Epithelial cell of esophagus (primary cell): ENCODE measurements around the gene POU2F1.
A peak's percentile ranks its signal among the peaks of the same experiment; 100 is the strongest.
"Not testable (repeated sequence)": the region's sequence is repeated elsewhere in the genome, so short reads cannot be mapped to it uniquely, and the experiment has no call there.

ENCODE experiments used
- DNase-seq: peaks from one replicate; pipeline ENCODE4 v3.0.0; 2010; ENCODE audit warnings: low read depth
- H3K4me3 ChIP-seq: 2 replicates; pipeline ENCODE4 v1.5.1; 2011; ENCODE audit warnings: mild to moderate bottlenecking, low read length, control low read depth
- CTCF ChIP-seq: IDR thresholded peaks from 2 replicates; pipeline ENCODE4 v1.5.1; 2011; ENCODE audit warnings: low read depth, mild to moderate bottlenecking, low read length, control low read depth, inconsistent platforms; ENCODE audit not compliant: insufficient read depth; ENCODE audit errors: missing control alignments

The POU2F1 gene

GRCh38 chr1:167232801-167233200 is 12.1 kb downstream of the POU2F1 start:
- TF ChIP-seq CTCF = no peak
- peak; percentile 77 for DNase-seq
- H3K4me3 ChIP-seq = no peak overlapping the region

GRCh38 chr1:167233373-167233772 is 12.7 kb downstream of the POU2F1 start:
- no peak overlapping the region for H3K4me3 ChIP-seq
- no peak for TF ChIP-seq CTCF
- DNase-seq = no peak

- no peak for TF ChIP-seq CTCF
- no peak overlapping the region for H3K4me3 ChIP-seq
- DNase-seq = no peak
These were observed 16.3 kb downstream of the POU2F1 start for GRCh38 chr1:167237000-167237399.

- H3K4me3 ChIP-seq = no peak overlapping the region
- no peak for TF ChIP-seq CTCF
- DNase-seq = no peak
These were observed 18.0 kb downstream of the POU2F1 start for GRCh38 chr1:167238713-167239112.

- no peak for DNase-seq
- no peak overlapping the region for H3K4me3 ChIP-seq
These were observed 18.6 kb downstream of the POU2F1 start for GRCh38 chr1:167239257-167239656.

GRCh38 chr1:167244244-167244643 is 23.6 kb downstream of the POU2F1 start:
- TF ChIP-seq CTCF = no peak
- H3K4me3 ChIP-seq = no peak overlapping the region
- no peak for DNase-seq

More at GRCh38 chr1:167239257-167239656, 18.6 kb downstream of the POU2F1 start:
- TF ChIP-seq CTCF = no peak

GRCh38 chr1:167245168-167245567 is 24.5 kb downstream of the POU2F1 start:
- not testable (repeated sequence) for H3K4me3 ChIP-seq, DNase-seq

- DNase-seq = no peak
- H3K4me3 ChIP-seq = no peak overlapping the region
- TF ChIP-seq CTCF = no peak
These were observed 26.3 kb downstream of the POU2F1 start for GRCh38 chr1:167246971-167247370.
